Iris pigment epithelial cell (primary cell): ENCODE data around the gene HOXB1.
A peak's percentile ranks its signal among the peaks of the same experiment; 100 is the strongest.

Source experiments
- DNase-seq: peaks from one replicate; pipeline ENCODE4 v3.0.0-alpha.2; 2011; ENCODE audit warnings: low read depth

The HOXB1 gene

GRCh38 chr17:48567646-48568354, 37.0 kb upstream of the HOXB1 start:
- DNase-seq, result no peak

- DNase-seq, result no peak
Measured at GRCh38 chr17:48567209-48567608, 36.4 kb upstream of the HOXB1 start.

- no peak for DNase-seq
Measured at GRCh38 chr17:48566717-48567116, 35.9 kb upstream of the HOXB1 start.

- DNase-seq, result no peak
Measured at GRCh38 chr17:48565925-48566710, 35.3 kb upstream of the HOXB1 start.

- DNase-seq, result no peak
Measured at GRCh38 chr17:48565022-48565554, 34.3 kb upstream of the HOXB1 start.

GRCh38 chr17:48564188-48565021, 33.6 kb upstream of the HOXB1 start:
- DNase-seq, result no peak

GRCh38 chr17:48563867-48564187, 33.0 kb upstream of the HOXB1 start:
- no peak for DNase-seq

GRCh38 chr17:48563385-48563838, 32.6 kb upstream of the HOXB1 start:
- DNase-seq, result no peak

- no peak for DNase-seq
Measured at GRCh38 chr17:48562934-48563333, 32.1 kb upstream of the HOXB1 start.

GRCh38 chr17:48561884-48562810, 31.3 kb upstream of the HOXB1 start:
- no peak for DNase-seq

- no peak for DNase-seq
Measured at GRCh38 chr17:48559840-48560817, 29.3 kb upstream of the HOXB1 start.

GRCh38 chr17:48559122-48559839, 28.5 kb upstream of the HOXB1 start:
- DNase-seq, result no peak

- DNase-seq, result no peak
Measured at GRCh38 chr17:48558831-48559121, 28.0 kb upstream of the HOXB1 start.

- DNase-seq, result no peak
Measured at GRCh38 chr17:48558057-48558830, 27.4 kb upstream of the HOXB1 start.

- no peak for DNase-seq
Measured at GRCh38 chr17:48556576-48557401, 26.0 kb upstream of the HOXB1 start.

GRCh38 chr17:48556229-48556575, 25.4 kb upstream of the HOXB1 start:
- DNase-seq, result no peak

GRCh38 chr17:48555258-48556228, 24.7 kb upstream of the HOXB1 start:
- DNase-seq, result peak; percentile 88
